ENCODE measurements around the gene ZNF611. TPM values are rescaled to one million over a fixed set of nuclear protein-coding genes. Genes with fewer than 3 reads are reported as not detected.
"Not testable (repeated sequence)": the region's sequence is repeated elsewhere in the genome, so short reads cannot be mapped to it uniquely, and the experiment has no call there.

Gene ZNF611
- total RNA-seq, 1 donor from 2014 or later = 21.1 TPM

DNA sequence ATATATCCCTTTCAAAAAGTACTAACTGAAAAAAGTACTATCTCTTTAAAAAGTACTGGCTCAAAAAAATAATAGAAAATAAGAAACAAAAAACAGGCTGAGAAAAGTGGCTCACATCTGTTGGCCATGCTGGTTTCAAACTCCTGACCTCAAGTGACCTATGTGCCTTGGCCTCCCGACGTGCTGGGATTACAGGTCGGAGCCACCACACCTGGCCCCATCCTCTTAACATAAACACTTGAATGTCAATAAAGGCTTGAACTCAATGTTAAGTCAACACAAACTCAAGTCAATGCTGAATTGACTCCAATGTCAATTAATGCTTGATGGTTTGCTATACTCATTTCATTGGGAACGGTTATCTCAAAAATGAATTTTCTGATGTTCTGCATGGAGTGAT, 30.9 kb downstream of the ZNF611 start:
- H3K4me1 ChIP-seq (ENCODE audit: insufficient read depth, low read length) = no peaks in the 10 kb centered on the region
- Mint-ChIP-seq H3K36me3 (ENCODE audit: low read depth, unreplicated experiment) (peaks cover 63% of the 10 kb centered on the region), H3K27me3 (ENCODE audit: low read depth, unreplicated experiment) (no peaks in the 10 kb centered on the region), H3K4me3 (ENCODE audit: unreplicated experiment) (no peak overlapping the region), H3K4me1 (ENCODE audit: low read depth, unreplicated experiment) (no peaks in the 10 kb centered on the region), H3K27ac (ENCODE audit: unreplicated experiment) (no peak overlapping the region), H3K9me3 (ENCODE audit: unreplicated experiment) (peaks cover 50% of the 10 kb centered on the region)
- FAIRE-seq (no peak), DNase-seq (ENCODE audit: low read depth) (no peak)
- no peak overlapping the region for H3K4me2 ChIP-seq (ENCODE audit: low read length)
- H3K27ac ChIP-seq (ENCODE audit: low read depth, low read length) = no peak overlapping the region
- TF ChIP-seq EZH2 (IDR thresholded peaks at IDR 0.05; ENCODE audit: insufficient read depth, low read length) = no peak
- TF ChIP-seq, protein P1, sequence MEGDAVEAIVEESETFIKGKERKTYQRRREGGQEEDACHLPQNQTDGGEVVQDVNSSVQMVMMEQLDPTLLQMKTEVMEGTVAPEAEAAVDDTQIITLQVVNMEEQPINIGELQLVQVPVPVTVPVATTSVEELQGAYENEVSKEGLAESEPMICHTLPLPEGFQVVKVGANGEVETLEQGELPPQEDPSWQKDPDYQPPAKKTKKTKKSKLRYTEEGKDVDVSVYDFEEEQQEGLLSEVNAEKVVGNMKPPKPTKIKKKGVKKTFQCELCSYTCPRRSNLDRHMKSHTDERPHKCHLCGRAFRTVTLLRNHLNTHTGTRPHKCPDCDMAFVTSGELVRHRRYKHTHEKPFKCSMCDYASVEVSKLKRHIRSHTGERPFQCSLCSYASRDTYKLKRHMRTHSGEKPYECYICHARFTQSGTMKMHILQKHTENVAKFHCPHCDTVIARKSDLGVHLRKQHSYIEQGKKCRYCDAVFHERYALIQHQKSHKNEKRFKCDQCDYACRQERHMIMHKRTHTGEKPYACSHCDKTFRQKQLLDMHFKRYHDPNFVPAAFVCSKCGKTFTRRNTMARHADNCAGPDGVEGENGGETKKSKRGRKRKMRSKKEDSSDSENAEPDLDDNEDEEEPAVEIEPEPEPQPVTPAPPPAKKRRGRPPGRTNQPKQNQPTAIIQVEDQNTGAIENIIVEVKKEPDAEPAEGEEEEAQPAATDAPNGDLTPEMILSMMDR (IDR thresholded peaks at IDR 0.05; ENCODE audit: insufficient read depth, low read depth, low read length) = no peak
- H3K9me3 ChIP-seq (ENCODE audit: insufficient read depth, low read depth, low read length) = peaks cover 25% of the 10 kb centered on the region
- H3K36me3 ChIP-seq (ENCODE audit: insufficient read depth, low read length) = peaks cover 17% of the 10 kb centered on the region
- no peak overlapping the region for H2AFZ ChIP-seq (ENCODE audit: low read depth, low read length)
- no peak overlapping the region for H3K4me3 ChIP-seq (ENCODE audit: insufficient read depth, low read depth, low read length)
- no peaks in the 10 kb centered on the region for H4K20me1 ChIP-seq (ENCODE audit: insufficient read depth, low read length)
- H3K9ac ChIP-seq (ENCODE audit: low read length) = no peak overlapping the region
- no peaks in the 10 kb centered on the region for H3K79me2 ChIP-seq (ENCODE audit: insufficient read depth, low read length)
- H3K27me3 ChIP-seq (ENCODE audit: insufficient read depth, low read length) = no peaks in the 10 kb centered on the region

DNA sequence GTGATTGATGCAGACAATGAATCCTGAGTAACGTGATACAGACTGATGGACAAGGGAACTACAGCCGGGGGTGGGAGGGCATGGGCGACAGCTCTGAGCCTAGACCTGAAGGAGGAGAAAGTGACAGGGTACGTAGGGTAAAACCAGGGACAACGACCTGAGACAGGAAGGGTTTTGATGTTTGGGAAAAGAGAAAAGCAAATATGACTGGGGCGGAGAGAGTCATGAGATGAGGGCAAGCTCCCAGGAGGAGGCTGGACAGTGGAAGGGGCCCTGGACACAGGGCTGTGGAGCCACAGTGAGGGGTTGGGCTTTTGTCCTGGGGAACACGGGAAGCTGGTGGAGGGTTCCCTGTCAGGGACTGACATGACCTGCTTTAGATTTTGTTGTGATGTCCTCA, 34.2 kb downstream of the ZNF611 start:
- DNase-seq (ENCODE audit: low read depth) = no peak
- Histone ChIP-seq H3K9me3 (ENCODE audit: insufficient read depth, low read depth, low read length) (peaks cover 21% of the 10 kb centered on the region), H3K4me2 (ENCODE audit: low read length) (no peak overlapping the region), H3K9ac (ENCODE audit: low read length) (no peak overlapping the region), H3K27ac (ENCODE audit: low read depth, low read length) (no peak overlapping the region), H4K20me1 (ENCODE audit: insufficient read depth, low read length) (no peaks in the 10 kb centered on the region), H3K4me1 (ENCODE audit: insufficient read depth, low read length) (no peaks in the 10 kb centered on the region), H3K79me2 (ENCODE audit: insufficient read depth, low read length) (no peaks in the 10 kb centered on the region), H2AFZ (ENCODE audit: low read depth, low read length) (no peak overlapping the region), H3K36me3 (ENCODE audit: insufficient read depth, low read length) (peaks cover 10% of the 10 kb centered on the region), H3K4me3 (ENCODE audit: insufficient read depth, low read depth, low read length) (no peak overlapping the region), H3K27me3 (ENCODE audit: insufficient read depth, low read length) (no peaks in the 10 kb centered on the region)
- Mint-ChIP-seq H3K4me1 (ENCODE audit: low read depth, unreplicated experiment) (no peaks in the 10 kb centered on the region), H3K4me3 (ENCODE audit: unreplicated experiment) (no peak overlapping the region), H3K36me3 (ENCODE audit: low read depth, unreplicated experiment) (peaks cover 37% of the 10 kb centered on the region), H3K27ac (ENCODE audit: unreplicated experiment) (no peak overlapping the region), H3K27me3 (ENCODE audit: low read depth, unreplicated experiment) (no peaks in the 10 kb centered on the region), H3K9me3 (ENCODE audit: unreplicated experiment) (peaks cover 31% of the 10 kb centered on the region)
- FAIRE-seq = no peak
- TF ChIP-seq, protein P1 (IDR thresholded peaks at IDR 0.05; ENCODE audit: insufficient read depth, low read depth, low read length) = no peak
- no peak for TF ChIP-seq EZH2 (IDR thresholded peaks at IDR 0.05; ENCODE audit: insufficient read depth, low read length)

DNA sequence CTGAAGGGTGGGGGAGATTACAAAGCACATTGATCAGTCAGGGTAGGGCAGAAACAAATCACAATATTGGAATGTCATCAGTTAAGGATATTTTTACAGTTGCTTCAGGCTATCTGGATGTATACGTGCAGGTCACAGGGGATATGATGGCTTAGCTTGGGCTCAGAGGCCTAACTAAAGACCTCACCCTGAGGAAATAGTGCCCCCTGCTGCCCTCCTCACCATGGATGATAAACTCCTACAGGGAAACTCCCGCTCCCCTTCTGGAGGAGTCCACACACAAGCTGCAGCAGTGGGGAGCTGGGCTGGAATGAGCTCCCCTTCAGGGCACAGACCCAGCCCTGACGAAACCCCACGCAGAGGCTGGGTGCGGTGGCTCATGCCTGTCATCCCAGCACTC, 35.3 kb downstream of the ZNF611 start:
- H3K4me3 ChIP-seq (ENCODE audit: insufficient read depth, low read depth, low read length); H3K27me3 Mint-ChIP-seq (ENCODE audit: low read depth, unreplicated experiment); H4K20me1 ChIP-seq (ENCODE audit: insufficient read depth, low read length); H3K36me3 ChIP-seq (ENCODE audit: insufficient read depth, low read length); H3K9ac ChIP-seq (ENCODE audit: low read length); H3K27ac ChIP-seq (ENCODE audit: low read depth, low read length); H3K79me2 ChIP-seq (ENCODE audit: insufficient read depth, low read length); DNase-seq (ENCODE audit: low read depth); H3K4me1 ChIP-seq (ENCODE audit: insufficient read depth, low read length); H3K27me3 ChIP-seq (ENCODE audit: insufficient read depth, low read length); H3K27ac Mint-ChIP-seq (ENCODE audit: unreplicated experiment); H2AFZ ChIP-seq (ENCODE audit: low read depth, low read length); FAIRE-seq; H3K4me1 Mint-ChIP-seq (ENCODE audit: low read depth, unreplicated experiment); H3K4me2 ChIP-seq (ENCODE audit: low read length); H3K4me3 Mint-ChIP-seq (ENCODE audit: unreplicated experiment): not testable (repeated sequence)
- H3K9me3 Mint-ChIP-seq (ENCODE audit: unreplicated experiment) = peaks cover 22% of the 10 kb centered on the region
- peaks cover 26% of the 10 kb centered on the region for H3K36me3 Mint-ChIP-seq (ENCODE audit: low read depth, unreplicated experiment)
- peaks cover 13% of the 10 kb centered on the region for H3K9me3 ChIP-seq (ENCODE audit: insufficient read depth, low read depth, low read length)
